Endodermal cell (in vitro differentiated cells): ENCODE data around the gene TLCD3B. TPM values are rescaled to one million over a fixed set of nuclear protein-coding genes. Genes with fewer than 3 reads are reported as not detected.

Experiments used
- DNase-seq: peaks from one replicate; pipeline ENCODE4 v3.0.0-alpha.2; 2017
- H3K27ac ChIP-seq: 2 replicates; pipeline ENCODE4 v1.5.1; 2013; ENCODE audit warnings: mild to moderate bottlenecking, low read depth, low read length, moderate library complexity
- H3K27me3 ChIP-seq: 2 replicates; pipeline ENCODE4 v1.6.1; 2013; ENCODE audit warnings: mild to moderate bottlenecking, low read length, moderate library complexity; ENCODE audit not compliant: insufficient read depth, control insufficient read depth, poor library complexity, severe bottlenecking
- H3K36me3 ChIP-seq: 2 replicates; pipeline ENCODE4 v1.7.0; 2013; ENCODE audit warnings: mild to moderate bottlenecking, low read length, moderate library complexity; ENCODE audit not compliant: control insufficient read depth, insufficient read depth
- H3K4me1 ChIP-seq: one replicate; pipeline ENCODE4 v1.7.0; 2013; ENCODE audit warnings: low read length; ENCODE audit not compliant: control insufficient read depth, insufficient read depth
- H3K4me3 ChIP-seq: 2 replicates; pipeline ENCODE4 v1.5.1; 2013; ENCODE audit warnings: mild to moderate bottlenecking, low read length, moderate library complexity
- H3K9ac ChIP-seq: 2 replicates; pipeline ENCODE4 v1.6.1; 2013; ENCODE audit warnings: mild to moderate bottlenecking, low read length, moderate library complexity; ENCODE audit not compliant: poor library complexity, severe bottlenecking; ENCODE audit errors: extremely low read depth
- H3K9me3 ChIP-seq: 2 replicates; pipeline ENCODE4 v1.6.1; 2013; ENCODE audit warnings: mild to moderate bottlenecking, low read length, moderate library complexity; ENCODE audit not compliant: control insufficient read depth
- H3K27ac Mint-ChIP-seq: 2 replicates; pipeline ENCODE4 v1.8.0; 2020; ENCODE audit warnings: mixed read lengths
- H3K27me3 Mint-ChIP-seq: 2 replicates; pipeline ENCODE4 v1.8.0; 2021; ENCODE audit warnings: mild to moderate bottlenecking, mixed read lengths; ENCODE audit not compliant: insufficient read depth
- H3K36me3 Mint-ChIP-seq: 2 replicates; pipeline ENCODE4 v1.8.0; 2020; ENCODE audit warnings: low read depth, mixed read lengths
- H3K4me1 Mint-ChIP-seq: 2 replicates; pipeline ENCODE4 v1.8.0; 2020; ENCODE audit warnings: mixed read lengths
- H3K4me3 Mint-ChIP-seq: 2 replicates; pipeline ENCODE4 v1.8.0; 2020; ENCODE audit warnings: mild to moderate bottlenecking, moderate library complexity, mixed read lengths
- H3K9me3 Mint-ChIP-seq: 2 replicates; pipeline ENCODE4 v1.8.0; 2020; ENCODE audit warnings: mild to moderate bottlenecking, mixed read lengths
- WGBS, 2 experiments: methylation state at CpG; one replicate each; pipeline versions ENCODE4 v1.1.5 to v1.1.7; 2013; ENCODE audit warnings: missing lambda C conversion rate in 2 of 2, mixed read lengths in 1 of 2; ENCODE audit not compliant: insufficient coverage in 1 of 2, insufficient read length in 1 of 2; 5-methylcytosine and 5-hydroxymethylcytosine counted together
- total RNA-seq, 2 donors: library from RNA; stranded (reverse); fragmentation: NEBNext Ultra II Directional in 1 of 2; extraction: Animal tissue kit (Norgen Biotek cat#: 25700) in 1 of 2; gene quantifications; 2 replicates in 1 of 2; 3 replicates in 1 of 2; pipeline ENCODE4 v1.2.1, GENCODE V29; 2021
- TF ChIP-seq, protein P1 (sequence below): fragments of 200-600 bp; sonication (generic); conservative IDR thresholded peaks from 2 replicates; pipeline ENCODE4 v1.5.0; 2021; ENCODE audit warnings: antibody characterized with exemption, mild to moderate bottlenecking

TLCD3B gene
- total RNA-seq, 2 donors from 2014 or later, result 3.3 to 3.5 TPM

DNA sequence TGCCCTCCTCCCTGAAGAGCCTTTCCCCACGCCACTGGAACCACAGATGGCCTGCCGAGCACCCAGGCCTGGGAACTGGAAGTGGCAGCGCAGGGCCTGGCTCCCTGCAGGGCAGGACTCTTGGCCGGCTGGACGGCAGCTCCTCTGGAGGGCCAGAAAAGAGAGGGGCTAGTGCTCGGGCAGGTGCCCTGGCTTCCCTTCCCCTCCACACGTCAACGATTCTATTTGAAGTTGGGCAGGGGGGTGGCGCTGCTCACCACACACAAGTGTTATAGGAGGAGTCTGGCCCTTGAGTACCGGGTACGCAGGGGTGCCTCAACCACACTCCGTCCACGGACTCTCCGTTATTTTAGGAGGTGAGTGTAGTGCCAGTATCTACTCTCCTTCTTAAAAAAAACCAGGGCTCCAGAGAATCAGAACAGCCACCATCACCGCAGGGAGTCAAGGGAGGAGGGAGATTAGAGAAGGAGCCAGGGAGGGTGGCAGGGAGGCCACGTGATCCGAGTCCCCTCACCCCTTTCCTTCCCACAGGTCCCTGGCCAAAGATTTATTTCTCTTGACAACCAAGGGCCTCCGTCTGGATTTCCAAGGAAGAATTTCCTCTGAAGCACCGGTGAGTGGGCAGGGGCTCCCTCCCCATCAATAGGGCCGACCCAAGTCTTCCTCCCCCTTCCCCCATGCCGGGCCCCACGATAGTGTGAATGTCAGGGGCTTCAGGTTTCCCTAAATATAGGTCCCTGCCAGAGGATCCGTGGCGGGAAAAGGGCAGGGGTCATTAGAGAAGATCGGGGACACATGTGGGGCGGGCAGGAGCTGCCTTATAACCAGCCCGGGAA is 33.0 kb upstream of the TLCD3B start:
- peak overlapping the region; percentile 79 for H3K27ac Mint-ChIP-seq
- TF ChIP-seq, protein P1, sequence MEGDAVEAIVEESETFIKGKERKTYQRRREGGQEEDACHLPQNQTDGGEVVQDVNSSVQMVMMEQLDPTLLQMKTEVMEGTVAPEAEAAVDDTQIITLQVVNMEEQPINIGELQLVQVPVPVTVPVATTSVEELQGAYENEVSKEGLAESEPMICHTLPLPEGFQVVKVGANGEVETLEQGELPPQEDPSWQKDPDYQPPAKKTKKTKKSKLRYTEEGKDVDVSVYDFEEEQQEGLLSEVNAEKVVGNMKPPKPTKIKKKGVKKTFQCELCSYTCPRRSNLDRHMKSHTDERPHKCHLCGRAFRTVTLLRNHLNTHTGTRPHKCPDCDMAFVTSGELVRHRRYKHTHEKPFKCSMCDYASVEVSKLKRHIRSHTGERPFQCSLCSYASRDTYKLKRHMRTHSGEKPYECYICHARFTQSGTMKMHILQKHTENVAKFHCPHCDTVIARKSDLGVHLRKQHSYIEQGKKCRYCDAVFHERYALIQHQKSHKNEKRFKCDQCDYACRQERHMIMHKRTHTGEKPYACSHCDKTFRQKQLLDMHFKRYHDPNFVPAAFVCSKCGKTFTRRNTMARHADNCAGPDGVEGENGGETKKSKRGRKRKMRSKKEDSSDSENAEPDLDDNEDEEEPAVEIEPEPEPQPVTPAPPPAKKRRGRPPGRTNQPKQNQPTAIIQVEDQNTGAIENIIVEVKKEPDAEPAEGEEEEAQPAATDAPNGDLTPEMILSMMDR, result peak; percentile 42

DNA sequence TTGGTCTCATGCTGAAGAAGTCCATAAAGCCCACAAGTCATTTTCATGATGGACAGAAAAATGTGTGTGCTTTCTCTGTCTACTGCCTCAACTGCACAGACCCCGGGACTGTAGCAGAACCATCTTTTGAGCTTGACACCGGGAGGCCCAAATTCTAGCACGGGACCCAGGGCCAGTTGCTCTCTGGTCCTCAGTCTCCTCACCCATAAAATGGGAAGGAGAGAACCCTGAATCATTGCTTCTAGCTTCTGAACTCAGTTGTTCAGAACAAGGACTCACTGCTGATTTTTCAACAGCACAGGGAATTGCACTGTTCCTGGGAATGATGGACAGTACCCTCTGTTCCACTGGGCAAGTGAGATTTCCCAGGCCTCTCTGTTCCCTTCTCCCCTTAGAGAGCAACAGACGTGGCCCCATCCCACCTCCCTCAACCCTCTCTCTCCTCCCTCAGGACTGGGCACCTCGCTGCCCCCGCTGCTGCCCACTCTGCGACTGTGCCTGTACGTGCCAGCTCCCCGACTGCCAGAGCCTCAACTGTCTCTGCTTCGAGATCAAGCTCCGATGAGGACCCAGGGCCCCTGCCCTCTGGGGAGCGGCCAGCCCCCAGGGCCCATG is 32.3 kb upstream of the TLCD3B start:
- Histone ChIP-seq H3K9me3 (no peaks in the 10 kb centered on the region), H3K9ac (no peak overlapping the region), H3K36me3 (peaks cover 16% of the 10 kb centered on the region), H3K27ac (peak overlapping the region; percentile 95), H3K4me1 (peaks cover 8% of the 10 kb centered on the region), H3K27me3 (no peaks in the 10 kb centered on the region), H3K4me3 (peak overlapping the region; percentile 82)
- H3K9me3 Mint-ChIP-seq, result no peaks in the 10 kb centered on the region
- H3K36me3 Mint-ChIP-seq, result peaks cover 25% of the 10 kb centered on the region
- WGBS, 2 experiments, result 64 to 65% methylated on average over 7 to 12 of the region's 12 CpGs
- no peak overlapping the region for H3K27ac Mint-ChIP-seq
- TF ChIP-seq, protein P1, result no peak
- DNase-seq, result no peak
- H3K27me3 Mint-ChIP-seq, result no peaks in the 10 kb centered on the region
- H3K4me1 Mint-ChIP-seq, result peaks cover 23% of the 10 kb centered on the region
- peak overlapping the region; percentile 87 for H3K4me3 Mint-ChIP-seq

More for the DNA sequence above, 33.0 kb upstream of the TLCD3B start:
- Histone ChIP-seq H3K36me3 (peaks cover 24% of the 10 kb centered on the region), H3K4me3 (peak overlapping the region; percentile 82), H3K9me3 (no peaks in the 10 kb centered on the region), H3K27ac (peak overlapping the region; percentile 95), H3K4me1 (peaks cover 8% of the 10 kb centered on the region), H3K27me3 (no peaks in the 10 kb centered on the region), H3K9ac (peak overlapping the region; percentile 87)
- Mint-ChIP-seq H3K9me3 (no peaks in the 10 kb centered on the region), H3K4me3 (peak overlapping the region; percentile 87), H3K36me3 (peaks cover 32% of the 10 kb centered on the region), H3K4me1 (peaks cover 23% of the 10 kb centered on the region), H3K27me3 (no peaks in the 10 kb centered on the region)
- DNase-seq, result peak; percentile 86
- 0 to 5% methylated on average over 5 to 26 of the region's 27 CpGs for WGBS, 2 experiments

DNA sequence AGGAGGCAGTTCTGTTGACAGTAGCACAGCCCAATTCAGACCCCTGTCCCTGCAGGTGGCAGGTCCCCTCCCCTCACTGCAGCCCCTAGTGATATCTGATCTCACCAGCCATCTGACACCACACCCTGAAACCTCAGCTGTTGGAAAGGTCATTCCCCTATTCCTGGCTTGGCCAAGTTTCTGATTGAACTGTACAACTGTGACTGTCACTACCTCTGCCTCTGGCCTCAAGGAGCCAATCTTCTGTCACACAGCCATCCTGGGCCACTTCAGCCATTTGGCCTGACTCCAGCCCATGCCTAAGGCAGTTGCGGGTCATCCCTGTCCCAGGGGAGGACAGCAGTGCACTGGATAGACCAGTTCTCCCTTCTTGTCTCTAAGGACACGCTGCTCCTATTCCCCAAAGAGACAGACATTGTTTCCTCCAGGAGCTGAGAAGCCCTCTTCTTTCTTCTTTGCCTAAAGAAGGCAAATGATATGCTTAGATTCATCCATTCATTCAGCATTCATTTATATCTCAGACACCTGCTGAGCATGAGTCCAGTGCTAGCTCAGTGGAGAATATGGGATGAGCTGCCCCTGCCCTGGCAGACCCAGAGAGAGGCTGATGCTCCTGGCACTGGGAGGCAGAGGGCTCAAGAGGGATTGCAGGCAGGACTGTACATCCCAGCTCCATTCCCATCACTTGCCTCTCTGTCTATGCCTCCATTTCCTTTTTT is 29.9 kb upstream of the TLCD3B start:
- peaks cover 5% of the 10 kb centered on the region for H3K4me1 ChIP-seq
- peak overlapping the region; percentile 11 for H3K27ac ChIP-seq
- TF ChIP-seq, protein P1, result no peak
- H3K9me3 Mint-ChIP-seq, result no peaks in the 10 kb centered on the region
- no peaks in the 10 kb centered on the region for H3K27me3 ChIP-seq
- peaks cover 11% of the 10 kb centered on the region for H3K4me1 Mint-ChIP-seq
- no peaks in the 10 kb centered on the region for H3K27me3 Mint-ChIP-seq
- H3K9me3 ChIP-seq, result no peaks in the 10 kb centered on the region
- no peaks in the 10 kb centered on the region for H3K36me3 ChIP-seq
- WGBS, 2 experiments, result 84 to 100% methylated on average over 1 to 2 of the region's 2 CpGs
- no peak overlapping the region for H3K9ac ChIP-seq
- H3K4me3 Mint-ChIP-seq, result no peak overlapping the region
- H3K4me3 ChIP-seq, result no peak overlapping the region
- no peak for DNase-seq
- peaks cover 7% of the 10 kb centered on the region for H3K36me3 Mint-ChIP-seq
- H3K27ac Mint-ChIP-seq, result no peak overlapping the region
